HG03439 (cell line): ENCODE results near the gene GBP3.
"Not testable (repeated sequence)": the region's sequence is repeated elsewhere in the genome, so short reads cannot be mapped to it uniquely, and the experiment has no call there.

ENCODE experiments used
- ATAC-seq: cut with Tn5 transposase; IDR thresholded peaks from one replicate; pipeline ENCODE4 v1.9.1; 2021; ENCODE audit warnings: mild to moderate bottlenecking, moderate library complexity; ENCODE audit not compliant: unreplicated experiment

Gene GBP3

GRCh38 chr1:89041119-89041641, 18.5 kb upstream of the GBP3 start:
- peak; percentile 98 for ATAC-seq

- ATAC-seq: no peak
Measured at GRCh38 chr1:89040315-89040626, 17.6 kb upstream of the GBP3 start.

GRCh38 chr1:89037186-89037585, 14.5 kb upstream of the GBP3 start:
- ATAC-seq: no peak

- ATAC-seq: no peak
Measured at GRCh38 chr1:89035080-89035479, 12.4 kb upstream of the GBP3 start.

- not testable (repeated sequence) for ATAC-seq
Measured at GRCh38 chr1:89034004-89034403, 11.3 kb upstream of the GBP3 start.

GRCh38 chr1:89029051-89029450, 6.4 kb upstream of the GBP3 start:
- ATAC-seq: not testable (repeated sequence)

- ATAC-seq: no peak
Measured at GRCh38 chr1:89025928-89026327, 3.3 kb upstream of the GBP3 start.

GRCh38 chr1:89023026-89023425, 360 bp upstream of the GBP3 start:
- ATAC-seq: no peak

GRCh38 chr1:89018318-89018717, 4.3 kb downstream of the GBP3 start:
- ATAC-seq: not testable (repeated sequence)

- no peak for ATAC-seq
Measured at GRCh38 chr1:89008511-89008910, 14.2 kb downstream of the GBP3 start.

GRCh38 chr1:89005286-89006151, 17.1 kb downstream of the GBP3 start:
- no peak for ATAC-seq

GRCh38 chr1:89002176-89002575, 20.5 kb downstream of the GBP3 start:
- ATAC-seq: not testable (repeated sequence)

- ATAC-seq: no peak
Measured at GRCh38 chr1:89001510-89001909, 21.2 kb downstream of the GBP3 start.

GRCh38 chr1:88998716-88999115, 23.9 kb downstream of the GBP3 start:
- ATAC-seq: peak; percentile 78

- ATAC-seq: no peak
Measured at GRCh38 chr1:88990426-88990825, 32.2 kb downstream of the GBP3 start.

GRCh38 chr1:88985692-88986091, 37.0 kb downstream of the GBP3 start:
- no peak for ATAC-seq

GRCh38 chr1:88985032-88985431, 37.6 kb downstream of the GBP3 start:
- ATAC-seq: no peak

- ATAC-seq: no peak
Measured at GRCh38 chr1:88984569-88984968, 38.1 kb downstream of the GBP3 start.

GRCh38 chr1:88983791-88984559, 38.7 kb downstream of the GBP3 start:
- no peak for ATAC-seq

GRCh38 chr1:88982055-88982454, 40.6 kb downstream of the GBP3 start:
- no peak for ATAC-seq

GRCh38 chr1:88981506-88981905, 41.2 kb downstream of the GBP3 start:
- not testable (repeated sequence) for ATAC-seq

GRCh38 chr1:88980870-88981269, 41.8 kb downstream of the GBP3 start:
- ATAC-seq: no peak
